Stimulated activated CD8-positive, alpha-beta memory T cell treated with anti-CD3 and anti-CD28 coated beads, Interleukin-15, amount 100 ng/mL, for 4 hours (primary cell): ENCODE results near the gene GRM8.

Experiments
- DNase-seq, 2 donors: peaks; one replicate each; pipeline ENCODE4 v3.0.0-alpha.2; 2020; ENCODE audit warnings: low read depth in 2 of 2

Gene GRM8

GRCh38 chr7:126818393-126819196, 434.1 kb downstream of the GRM8 start:
- no peak for DNase-seq

GRCh38 chr7:126809188-126809587, 443.6 kb downstream of the GRM8 start:
- DNase-seq = no peak

GRCh38 chr7:126806614-126807013, 446.1 kb downstream of the GRM8 start:
- no peak for DNase-seq

GRCh38 chr7:126805351-126805750, 447.4 kb downstream of the GRM8 start:
- DNase-seq = no peak

GRCh38 chr7:126804604-126805003, 448.1 kb downstream of the GRM8 start:
- no peak for DNase-seq

GRCh38 chr7:126803990-126804389, 448.8 kb downstream of the GRM8 start:
- no peak for DNase-seq

- peak in 1 of 2 donors; percentile 0 for DNase-seq
Measured at GRCh38 chr7:126803060-126803665, 449.6 kb downstream of the GRM8 start.

- DNase-seq = no peak
Measured at GRCh38 chr7:126801733-126802132, 451.0 kb downstream of the GRM8 start.

GRCh38 chr7:126799541-126799940, 453.2 kb downstream of the GRM8 start:
- DNase-seq = no peak

GRCh38 chr7:126792521-126792920, 460.2 kb downstream of the GRM8 start:
- no peak for DNase-seq

GRCh38 chr7:126791306-126791705, 461.4 kb downstream of the GRM8 start:
- DNase-seq = no peak

- DNase-seq = no peak
Measured at GRCh38 chr7:126790763-126791162, 462.0 kb downstream of the GRM8 start.

- no peak for DNase-seq
Measured at GRCh38 chr7:126783613-126784012, 469.1 kb downstream of the GRM8 start.

GRCh38 chr7:126780993-126781392, 471.7 kb downstream of the GRM8 start:
- no peak for DNase-seq

- no peak for DNase-seq
Measured at GRCh38 chr7:126778101-126778500, 474.6 kb downstream of the GRM8 start.

GRCh38 chr7:126776498-126776897, 476.2 kb downstream of the GRM8 start:
- DNase-seq = no peak

- DNase-seq = no peak
Measured at GRCh38 chr7:126774077-126774476, 478.7 kb downstream of the GRM8 start.

GRCh38 chr7:126768836-126769235, 483.9 kb downstream of the GRM8 start:
- no peak for DNase-seq

- DNase-seq = no peak
Measured at GRCh38 chr7:126760914-126761577, 491.7 kb downstream of the GRM8 start.

- DNase-seq = no peak
Measured at GRCh38 chr7:126755381-126755780, 497.4 kb downstream of the GRM8 start.

GRCh38 chr7:126750207-126750911, 502.4 kb downstream of the GRM8 start:
- no peak for DNase-seq

GRCh38 chr7:126728967-126729366, 523.8 kb downstream of the GRM8 start:
- no peak for DNase-seq
